HG02763 (cell line): ENCODE results near the gene SPRR1B.
"Not testable (repeated sequence)": the region's sequence is repeated elsewhere in the genome, so short reads cannot be mapped to it uniquely, and the experiment has no call there.

Experiments used
- ATAC-seq: cut with Tn5 transposase; IDR thresholded peaks from one replicate; pipeline ENCODE4 v1.9.1; 2021; ENCODE audit warnings: mild to moderate bottlenecking, moderate library complexity; ENCODE audit not compliant: unreplicated experiment

SPRR1B gene

GRCh38 chr1:153035211-153035610 is 4.2 kb downstream of the SPRR1B start:
- no peak for ATAC-seq

GRCh38 chr1:153040950-153041631 is 10.1 kb downstream of the SPRR1B start, which contains the start of gene SPRR2D:
Gene SPRR2D (minus strand): TSS chr1:153041120. CDS start chr1:153040346, 774 bp downstream.
- no peak for ATAC-seq

- ATAC-seq = no peak
Observed at GRCh38 chr1:153049211-153049610, 18.2 kb downstream of the SPRR1B start.

- not testable (repeated sequence) for ATAC-seq
Observed at GRCh38 chr1:153056111-153056510, 25.1 kb downstream of the SPRR1B start.

- ATAC-seq = no peak
Observed at GRCh38 chr1:153057375-153057774, 26.4 kb downstream of the SPRR1B start, which contains the start of gene SPRR2A. Gene SPRR2A (minus strand): TSS chr1:153057512. CDS start chr1:153056735, 777 bp downstream.

GRCh38 chr1:153058154-153058553 is 27.2 kb downstream of the SPRR1B start:
- ATAC-seq = no peak

- ATAC-seq = no peak
Observed at GRCh38 chr1:153058826-153059784, 28.1 kb downstream of the SPRR1B start.

- ATAC-seq = no peak
Observed at GRCh38 chr1:153070243-153070642, 39.2 kb downstream of the SPRR1B start.

GRCh38 chr1:153071511-153071910 is 40.5 kb downstream of the SPRR1B start, which contains the start of gene SPRR2B:
Gene SPRR2B (minus strand): TSS chr1:153071611. CDS start chr1:153070839, 772 bp downstream.
- no peak for ATAC-seq

GRCh38 chr1:153072806-153073726 is 42.1 kb downstream of the SPRR1B start:
- ATAC-seq = no peak

- ATAC-seq = no peak
Observed at GRCh38 chr1:153081736-153082135, 50.7 kb downstream of the SPRR1B start.
